Right lobe of liver (tissue), 4 donors: ENCODE results near the gene GARIN6.

Experiments
- CTCF ChIP-seq, 4 donors: fragments of 200-600 bp in 3 of 4; fragments of 450-650 bp in 1 of 4; IDR thresholded peaks; one replicate each; pipeline versions ENCODE4 v1.5.1 to v1.8.0; 2016 to 2022; ENCODE audit warnings: antibody characterized with exemption in 4 of 4, mild to moderate bottlenecking in 2 of 4
- POLR2A ChIP-seq: fragments of 450-650 bp; IDR thresholded peaks from one replicate; pipeline ENCODE4 v1.6.1; 2017; ENCODE audit warnings: antibody characterized with exemption, mild to moderate bottlenecking
- donor health status: DM: no; HTN: no; CAD: no.
- donor health status: DM: no; HTN: no; CAD: no.
- donor health status: DM: no; HTN: yes; CAD: no.

GRCh38 chr12:99611117-99611516 is 36.4 kb upstream of the GARIN6 start:
- TF ChIP-seq CTCF (IDR thresholded peaks at IDR 0.05) (no peak), POLR2A (no peak)
